HG03342 (cell line): ENCODE measurements around the gene PTPRB.

Experiments
- ATAC-seq: cut with Tn5 transposase; IDR thresholded peaks from one replicate; pipeline ENCODE4 v1.9.1; 2021; ENCODE audit warnings: mild to moderate bottlenecking, moderate library complexity; ENCODE audit not compliant: unreplicated experiment

The PTPRB gene

GRCh38 chr12:70637303-70638085 lies at the start of gene PTPRB:
TSS of gene PTPRB (minus strand) at chr12:70637429. CDS start at chr12:70637395, 34 bp downstream.
- ATAC-seq, result no peak

- no peak for ATAC-seq
Measured at GRCh38 chr12:70686907-70687306, 49.7 kb upstream of the PTPRB start.

- no peak for ATAC-seq
Measured at GRCh38 chr12:70686299-70686698, 49.1 kb upstream of the PTPRB start.

- no peak for ATAC-seq
Measured at GRCh38 chr12:70683976-70684375, 46.7 kb upstream of the PTPRB start.

- ATAC-seq, result no peak
Measured at GRCh38 chr12:70671698-70672097, 34.5 kb upstream of the PTPRB start.

GRCh38 chr12:70670948-70671347 lies 33.7 kb upstream of the PTPRB start:
- ATAC-seq, result no peak

- ATAC-seq, result no peak
Measured at GRCh38 chr12:70667253-70667652, 30.0 kb upstream of the PTPRB start.

GRCh38 chr12:70666364-70666763 lies 29.1 kb upstream of the PTPRB start:
- no peak for ATAC-seq

GRCh38 chr12:70664465-70664881 lies 27.2 kb upstream of the PTPRB start:
- ATAC-seq, result no peak

- ATAC-seq, result no peak
Measured at GRCh38 chr12:70663838-70664237, 26.6 kb upstream of the PTPRB start.

GRCh38 chr12:70661466-70662161 lies 24.4 kb upstream of the PTPRB start:
- ATAC-seq, result no peak

GRCh38 chr12:70660620-70661219 lies 23.5 kb upstream of the PTPRB start:
- no peak for ATAC-seq

GRCh38 chr12:70660002-70660604 lies 22.9 kb upstream of the PTPRB start:
- ATAC-seq, result no peak

- ATAC-seq, result no peak
Measured at GRCh38 chr12:70659077-70659606, 21.9 kb upstream of the PTPRB start.

GRCh38 chr12:70657616-70658286 lies 20.5 kb upstream of the PTPRB start:
- no peak for ATAC-seq

GRCh38 chr12:70652451-70652850 lies 15.2 kb upstream of the PTPRB start:
- ATAC-seq, result no peak

- ATAC-seq, result no peak
Measured at GRCh38 chr12:70648831-70649230, 11.6 kb upstream of the PTPRB start.

- ATAC-seq, result no peak
Measured at GRCh38 chr12:70648191-70648590, 11.0 kb upstream of the PTPRB start.

- no peak for ATAC-seq
Measured at GRCh38 chr12:70646850-70647249, 9.6 kb upstream of the PTPRB start.

- ATAC-seq, result peak; percentile 52
Measured at GRCh38 chr12:70645494-70646317, 8.5 kb upstream of the PTPRB start.
